B cell (primary cell): ENCODE measurements around the gene ABTB2. TPM values are rescaled to one million over a fixed set of nuclear protein-coding genes. Genes with fewer than 3 reads are reported as not detected.

Experiments used
- ATAC-seq: fragments of 200-7000 bp; cut with Tn5 transposase; one replicate; pipeline ENCODE4 v1.10.0; 2021; ENCODE audit warnings: low read depth, mild to moderate bottlenecking, moderate number of reproducible peaks, moderate library complexity
- CTCF ChIA-PET: fragments of 350-600 bp; sonication (Branson Sonifier 250); formaldehyde crosslinking; loops from one replicate; lab custom pipeline; 2021; ENCODE audit warnings: antibody characterized with exemption, inconsistent platforms; lab: Charles Lee
- POLR2A ChIA-PET: fragments of 350-600 bp; sonication (Branson Sonifier 250); formaldehyde crosslinking; loops from one replicate; lab custom pipeline; 2021; ENCODE audit warnings: antibody characterized with exemption; lab: Charles Lee
- DNase-seq: peaks from one replicate; pipeline ENCODE4 v3.0.0; 2013
- H2AFZ ChIP-seq: 2 replicates; pipeline ENCODE4 v1.6.1; 2012; ENCODE audit warnings: mild to moderate bottlenecking, low read depth, low read length; ENCODE audit not compliant: insufficient read depth, poor library complexity, severe bottlenecking
- H3K27ac ChIP-seq, 2 donors: 1 replicate in 1 of 2; 2 replicates in 1 of 2; pipeline ENCODE4 v1.5.1; 2012 to 2013; ENCODE audit warnings: low read length in 2 of 2, mild to moderate bottlenecking in 2 of 2, moderate library complexity in 1 of 2
- H3K27me3 ChIP-seq, 4 experiments: fragments of 200-600 bp in 1 of 4; sonication (generic) in 1 of 4; replicated peaks in 1 of 4; 1 replicate in 2 of 4; 2 replicates in 2 of 4; pipeline versions ENCODE4 v1.6.1 to v1.7.0; 2013 to 2016; ENCODE audit warnings: low read length in 3 of 4, mild to moderate bottlenecking in 2 of 4, mixed read lengths in 1 of 4, moderate library complexity in 1 of 4; ENCODE audit not compliant: insufficient read depth in 4 of 4, control insufficient read depth in 3 of 4; ENCODE audit errors: control extremely low read depth in 1 of 4
- H3K36me3 ChIP-seq, 2 experiments: replicated peaks in 1 of 2; 1 replicate in 1 of 2; 2 replicates in 1 of 2; pipeline versions ENCODE4 v1.6.1 to v1.7.1; 2013; ENCODE audit warnings: low read length in 1 of 2; ENCODE audit not compliant: insufficient read depth in 2 of 2, control insufficient read depth in 1 of 2; ENCODE audit errors: control extremely low read depth in 1 of 2, extremely low read depth in 1 of 2
- H3K4me1 ChIP-seq, 2 donors: fragments of 200-600 bp in 1 of 2; sonication (generic) in 1 of 2; 1 replicate in 1 of 2; 2 replicates in 1 of 2; pipeline versions ENCODE4 v1.5.1 to v1.6.1; 2013 to 2017; ENCODE audit warnings: low read length in 2 of 2; ENCODE audit not compliant: control insufficient read depth in 2 of 2, insufficient read depth in 2 of 2
- H3K4me2 ChIP-seq: replicated peaks from 2 replicates; pipeline ENCODE3; 2012; ENCODE audit warnings: mild to moderate bottlenecking, low read depth, low read length; ENCODE audit not compliant: poor library complexity, severe bottlenecking
- H3K4me3 ChIP-seq, 5 experiments: fragments of 200-600 bp in 1 of 5; sonication (generic) in 1 of 5; 1 replicate in 3 of 5; 2 replicates in 2 of 5; pipeline versions ENCODE4 v1.5.1 to v1.7.0; 2011 to 2016; ENCODE audit warnings: low read length in 4 of 5, mild to moderate bottlenecking in 4 of 5, low read depth in 2 of 5, control low read depth in 1 of 5, moderate library complexity in 1 of 5; ENCODE audit not compliant: insufficient read depth in 1 of 5; ENCODE audit errors: control extremely low read depth in 1 of 5, extremely low read depth in 1 of 5
- H3K79me2 ChIP-seq: fragments of 200-600 bp; sonication (generic); one replicate; pipeline ENCODE4 v1.6.0; 2016; ENCODE audit warnings: low read length; ENCODE audit not compliant: control insufficient read depth, insufficient read depth
- H3K9ac ChIP-seq: fragments of 200-600 bp; sonication (generic); 2 replicates; pipeline ENCODE4 v1.6.1; 2017; ENCODE audit warnings: mild to moderate bottlenecking, low read length, moderate library complexity
- H3K9me3 ChIP-seq, 3 donors: one replicate each; pipeline versions ENCODE4 v1.6.1 to v1.7.1; 2013; ENCODE audit warnings: low read length in 2 of 3; ENCODE audit not compliant: control insufficient read depth in 2 of 3, insufficient read depth in 1 of 3; ENCODE audit errors: control extremely low read depth in 1 of 3
- H4K20me1 ChIP-seq: 2 replicates; pipeline ENCODE4 v1.6.0; 2012; ENCODE audit warnings: mild to moderate bottlenecking, low read length; ENCODE audit not compliant: insufficient read depth, control insufficient read depth, poor library complexity, severe bottlenecking
- H3K27ac Mint-ChIP-seq: one replicate; pipeline ENCODE4 v1.8.0; 2021; ENCODE audit warnings: mixed read lengths
- H3K27me3 Mint-ChIP-seq: one replicate; pipeline ENCODE4 v1.8.0; 2021; ENCODE audit warnings: mixed read lengths
- H3K4me1 Mint-ChIP-seq: one replicate; pipeline ENCODE4 v1.8.0; 2021; ENCODE audit warnings: mixed read lengths
- H3K4me3 Mint-ChIP-seq: one replicate; pipeline ENCODE4 v1.8.0; 2021; ENCODE audit warnings: mixed read lengths
- H3K9me3 Mint-ChIP-seq: one replicate; pipeline ENCODE4 v1.8.0; 2022; ENCODE audit warnings: mixed read lengths; ENCODE audit not compliant: insufficient read depth
- CTCF ChIP-seq: fragments of 200-600 bp; IDR thresholded peaks from one replicate; pipeline ENCODE4 v1.8.0; 2022; ENCODE audit warnings: antibody characterized with exemption, mild to moderate bottlenecking
- EZH2 ChIP-seq: IDR thresholded peaks from 2 replicates; pipeline ENCODE4 v1.6.1; 2012; ENCODE audit warnings: borderline replicate concordance, low read depth, mild to moderate bottlenecking, moderate library complexity, low read length; ENCODE audit not compliant: insufficient read depth, poor library complexity, severe bottlenecking
- WGBS: methylation state at CpG from one replicate; pipeline ENCODE4 v1.1.5; 2013; ENCODE audit warnings: missing lambda C conversion rate; ENCODE audit not compliant: insufficient coverage; 5-methylcytosine and 5-hydroxymethylcytosine counted together
- intact Hi-C: fragments of 100-400 bp; cut with micrococcal nuclease; formaldehyde crosslinking; loops from one replicate; pipeline ENCODE4 v1.10.0; 2022
- polyA plus RNA-seq: library from polyadenylated mRNA; depleted of rRNA; stranded (reverse); fragments of >200 nt; gene quantifications from 2 replicates; pipeline ENCODE4 v1.2.3, GENCODE V29; 2012
- total RNA-seq, 2 donors: library from RNA; stranded (reverse); fragments of 120-200 nt in 1 of 2; gene quantifications; 1 replicate in 1 of 2; 2 replicates in 1 of 2; pipeline versions ENCODE4 v1.2.3 to v1.2.4, GENCODE V29; 2013 to 2022

ABTB2 gene
- total and polyA plus RNA-seq, 2 donors (not counting 1 experiment from before 2014, with no cell fraction given): 0.30 to 5.9 TPM

- ChIA-PET POLR2A (interaction anchor here (0.6 kb wide), 1 partner anchor 10 kb away, joined by 5 read pairs; no protein-coding TSS in a partner anchor), CTCF (interaction anchor here (1.3 to 3.3 kb wide), 2 partner anchors 10 to 173 kb away, joined by 4 to 16 read pairs; partner anchors contain the start of gene ABTB2)
- no peaks in the 10 kb centered on the region for H3K79me2 ChIP-seq
- no peak overlapping the region for H3K27ac ChIP-seq
- no peaks in the 10 kb centered on the region for H3K27me3 ChIP-seq
- no peaks in the 10 kb centered on the region for H3K9me3 ChIP-seq
- H4K20me1 ChIP-seq: no peaks in the 10 kb centered on the region
- H3K4me2 ChIP-seq: no peak overlapping the region
- H3K27ac Mint-ChIP-seq: no peak overlapping the region
- H3K36me3 ChIP-seq: no peaks in the 10 kb centered on the region
- no peak overlapping the region for H3K9ac ChIP-seq
- TF ChIP-seq CTCF (no peak), EZH2 (no peak)
- DNase-seq (no peak), ATAC-seq (no peak)
- intact Hi-C loops: no loop called here
- no peaks in the 10 kb centered on the region for H3K9me3 Mint-ChIP-seq
- H3K4me1 Mint-ChIP-seq: no peaks in the 10 kb centered on the region
- H2AFZ ChIP-seq: no peak overlapping the region
- no peak overlapping the region for H3K4me3 Mint-ChIP-seq
- no peaks in the 10 kb centered on the region for H3K27me3 Mint-ChIP-seq
- H3K4me1 ChIP-seq: no peaks in the 10 kb centered on the region
- no peak overlapping the region for H3K4me3 ChIP-seq
- 94% methylated on average over 11 of the region's 14 CpGs for WGBS
These were observed 173.2 kb downstream of the ABTB2 start for GRCh38 chr11:34184505-34185015.

- Histone ChIP-seq H3K4me3 (no peak overlapping the region), H3K4me2 (no peak overlapping the region), H3K79me2 (no peaks in the 10 kb centered on the region), H3K9ac (no peak overlapping the region), H3K27me3 (no peaks in the 10 kb centered on the region), H3K9me3 (no peaks in the 10 kb centered on the region), H3K4me1 (no peaks in the 10 kb centered on the region), H4K20me1 (no peaks in the 10 kb centered on the region), H3K36me3 (no peaks in the 10 kb centered on the region), H2AFZ (no peak overlapping the region), H3K27ac (no peak overlapping the region)
- Mint-ChIP-seq H3K9me3 (no peaks in the 10 kb centered on the region), H3K27ac (no peak overlapping the region), H3K27me3 (no peaks in the 10 kb centered on the region), H3K4me3 (no peak overlapping the region), H3K4me1 (no peaks in the 10 kb centered on the region)
- 89% methylated on average over 3 of the region's 9 CpGs for WGBS
- ATAC-seq (no peak), DNase-seq (no peak)
- POLR2A ChIA-PET: no interaction called here
- no peak for TF ChIP-seq EZH2
- intact Hi-C loops: no loop called here
- CTCF ChIA-PET: interaction anchor here (1.3 to 3.3 kb wide), 2 partner anchors 9 to 174 kb away, joined by 4 to 16 read pairs; partner anchors contain the start of gene ABTB2
These were observed 173.9 kb downstream of the ABTB2 start for GRCh38 chr11:34183848-34184391.
